Gastroesophageal sphincter (tissue), 3 donors: ENCODE results near the gene HMGN1.

ENCODE experiments used
- EP300 ChIP-seq: sonication (generic); formaldehyde crosslinking; IDR thresholded peaks from one replicate; pipeline ENCODE4 v1.6.1; 2017; ENCODE audit warnings: antibody characterized with exemption, mild to moderate bottlenecking
- TF ChIP-seq, protein P1 (sequence below), 4 experiments: fragments of 200-600 bp in 2 of 4; fragments of 450-650 bp in 2 of 4; sonication (generic) in 1 of 4; IDR thresholded peaks; one replicate each; pipeline ENCODE4 v1.5.1; 2017 to 2019; ENCODE audit warnings: antibody characterized with exemption in 4 of 4, mild to moderate bottlenecking in 2 of 4, moderate library complexity in 2 of 4

DNA sequence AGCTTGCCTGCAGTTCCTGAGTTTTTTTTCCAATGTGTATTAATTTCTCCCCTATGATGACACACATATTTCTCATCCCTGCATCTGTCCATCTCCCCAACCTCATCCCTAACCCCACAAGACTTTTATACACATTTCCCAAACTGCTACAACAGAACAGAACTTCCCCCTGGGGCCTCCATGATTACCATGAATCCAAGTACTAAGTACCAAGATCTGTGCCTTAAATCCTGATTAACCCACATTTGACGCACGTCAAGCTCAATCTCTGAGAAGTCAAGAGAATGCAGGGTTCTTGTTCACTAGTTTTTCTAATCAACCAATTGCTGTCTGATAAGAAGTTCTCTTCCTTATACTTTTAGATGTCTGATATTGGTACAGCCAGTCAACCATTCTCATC is 9.7 kb downstream of the HMGN1 start:
- TF ChIP-seq EP300 = no peak
- TF ChIP-seq, protein P1, sequence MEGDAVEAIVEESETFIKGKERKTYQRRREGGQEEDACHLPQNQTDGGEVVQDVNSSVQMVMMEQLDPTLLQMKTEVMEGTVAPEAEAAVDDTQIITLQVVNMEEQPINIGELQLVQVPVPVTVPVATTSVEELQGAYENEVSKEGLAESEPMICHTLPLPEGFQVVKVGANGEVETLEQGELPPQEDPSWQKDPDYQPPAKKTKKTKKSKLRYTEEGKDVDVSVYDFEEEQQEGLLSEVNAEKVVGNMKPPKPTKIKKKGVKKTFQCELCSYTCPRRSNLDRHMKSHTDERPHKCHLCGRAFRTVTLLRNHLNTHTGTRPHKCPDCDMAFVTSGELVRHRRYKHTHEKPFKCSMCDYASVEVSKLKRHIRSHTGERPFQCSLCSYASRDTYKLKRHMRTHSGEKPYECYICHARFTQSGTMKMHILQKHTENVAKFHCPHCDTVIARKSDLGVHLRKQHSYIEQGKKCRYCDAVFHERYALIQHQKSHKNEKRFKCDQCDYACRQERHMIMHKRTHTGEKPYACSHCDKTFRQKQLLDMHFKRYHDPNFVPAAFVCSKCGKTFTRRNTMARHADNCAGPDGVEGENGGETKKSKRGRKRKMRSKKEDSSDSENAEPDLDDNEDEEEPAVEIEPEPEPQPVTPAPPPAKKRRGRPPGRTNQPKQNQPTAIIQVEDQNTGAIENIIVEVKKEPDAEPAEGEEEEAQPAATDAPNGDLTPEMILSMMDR (IDR thresholded peaks at IDR 0.05) = no peak
